AG09309 (cell line): ENCODE measurements around the gene MYNN.
"Not testable (repeated sequence)": the region's sequence is repeated elsewhere in the genome, so short reads cannot be mapped to it uniquely, and the experiment has no call there.

ENCODE experiments used
- DNase-seq: peaks from one replicate; pipeline ENCODE4 v3.0.0-alpha.2; 2010; ENCODE audit warnings: low read depth
- H3K4me3 ChIP-seq: 2 replicates; pipeline ENCODE4 v1.5.1; 2011; ENCODE audit warnings: mild to moderate bottlenecking, low read depth, low read length, moderate library complexity; ENCODE audit not compliant: control insufficient read depth
- TF ChIP-seq, protein P1 (sequence below): IDR thresholded peaks from 2 replicates; pipeline ENCODE4 v1.5.1; 2011; ENCODE audit warnings: mild to moderate bottlenecking, low read depth, low read length, inconsistent platforms; ENCODE audit not compliant: insufficient read depth, control insufficient read depth; ENCODE audit errors: missing control alignments

The MYNN gene

DNA sequence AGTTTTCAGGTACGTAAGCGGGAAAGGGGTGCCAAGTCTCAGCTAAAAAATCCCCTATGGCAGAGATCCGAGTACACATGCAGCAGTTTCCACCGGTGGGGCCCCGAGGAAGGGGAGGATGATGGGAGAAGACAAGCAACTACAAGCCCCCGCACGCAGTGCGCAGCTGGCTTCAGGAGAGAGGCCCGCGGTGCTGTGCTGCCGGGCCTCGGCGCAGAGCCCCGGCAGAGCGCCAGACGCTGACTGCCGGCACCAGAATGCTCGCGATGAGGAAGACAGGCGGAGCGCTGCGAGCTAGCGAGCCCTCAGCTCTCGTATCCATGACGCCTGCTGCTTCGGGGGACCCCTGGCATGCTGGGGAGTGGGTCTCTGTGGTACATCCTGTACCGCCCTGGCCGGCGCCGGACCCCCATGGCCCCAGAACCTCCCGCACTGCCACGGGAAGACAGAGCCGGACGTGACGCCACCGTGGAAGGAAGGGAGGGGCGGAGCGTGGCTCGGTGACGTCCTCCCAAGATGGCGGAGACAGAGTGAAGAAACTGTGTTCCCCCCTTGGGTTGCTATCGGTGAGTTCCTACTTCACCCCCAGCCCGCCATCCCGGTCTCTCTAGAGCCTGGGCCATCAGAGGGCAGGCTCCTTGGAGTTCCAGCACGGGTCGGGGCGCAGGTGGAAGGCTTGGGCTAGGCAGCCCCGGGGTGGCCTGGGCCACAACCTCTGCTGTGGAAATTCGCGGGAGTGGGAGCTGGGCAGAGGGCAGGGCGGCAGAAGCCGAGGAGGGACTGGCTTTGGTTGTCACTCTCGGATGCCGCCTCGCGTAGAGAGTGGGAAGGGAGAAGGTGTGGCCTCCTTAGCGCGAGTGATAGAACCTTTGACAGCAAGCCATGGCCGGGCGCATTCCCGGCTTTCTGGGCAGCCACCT is at the start of gene MYNN:
MYNN (plus strand) TSS at position 500 of the 920 bp plus-strand sequence. CDS start 900 bp downstream, outside the sequence.
- peak within 1 kb of the TSS; percentile 100 for H3K4me3 ChIP-seq
- peak; percentile 41 for DNase-seq
- TF ChIP-seq, protein P1, sequence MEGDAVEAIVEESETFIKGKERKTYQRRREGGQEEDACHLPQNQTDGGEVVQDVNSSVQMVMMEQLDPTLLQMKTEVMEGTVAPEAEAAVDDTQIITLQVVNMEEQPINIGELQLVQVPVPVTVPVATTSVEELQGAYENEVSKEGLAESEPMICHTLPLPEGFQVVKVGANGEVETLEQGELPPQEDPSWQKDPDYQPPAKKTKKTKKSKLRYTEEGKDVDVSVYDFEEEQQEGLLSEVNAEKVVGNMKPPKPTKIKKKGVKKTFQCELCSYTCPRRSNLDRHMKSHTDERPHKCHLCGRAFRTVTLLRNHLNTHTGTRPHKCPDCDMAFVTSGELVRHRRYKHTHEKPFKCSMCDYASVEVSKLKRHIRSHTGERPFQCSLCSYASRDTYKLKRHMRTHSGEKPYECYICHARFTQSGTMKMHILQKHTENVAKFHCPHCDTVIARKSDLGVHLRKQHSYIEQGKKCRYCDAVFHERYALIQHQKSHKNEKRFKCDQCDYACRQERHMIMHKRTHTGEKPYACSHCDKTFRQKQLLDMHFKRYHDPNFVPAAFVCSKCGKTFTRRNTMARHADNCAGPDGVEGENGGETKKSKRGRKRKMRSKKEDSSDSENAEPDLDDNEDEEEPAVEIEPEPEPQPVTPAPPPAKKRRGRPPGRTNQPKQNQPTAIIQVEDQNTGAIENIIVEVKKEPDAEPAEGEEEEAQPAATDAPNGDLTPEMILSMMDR, result no peak

DNA sequence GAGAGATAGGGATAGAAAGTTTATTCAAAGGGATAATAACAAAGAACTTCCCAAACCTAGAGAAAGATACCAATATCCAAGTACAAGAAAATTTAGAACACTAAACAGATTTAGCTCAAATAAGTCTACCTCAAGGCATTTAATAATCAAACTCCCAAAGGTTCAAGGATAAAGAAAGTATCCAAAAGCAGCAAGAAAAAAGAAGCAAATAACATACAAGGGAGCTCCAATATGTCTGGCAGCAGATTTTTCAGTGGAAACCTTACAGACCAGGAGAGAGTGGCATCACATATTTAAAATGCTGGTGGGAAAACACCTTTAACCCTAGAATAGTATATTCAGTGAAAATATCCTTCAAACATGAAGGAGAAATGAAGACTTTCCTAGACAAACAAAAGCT is 41.3 kb upstream of the MYNN start:
- DNase-seq, H3K4me3 ChIP-seq: not testable (repeated sequence)

DNA sequence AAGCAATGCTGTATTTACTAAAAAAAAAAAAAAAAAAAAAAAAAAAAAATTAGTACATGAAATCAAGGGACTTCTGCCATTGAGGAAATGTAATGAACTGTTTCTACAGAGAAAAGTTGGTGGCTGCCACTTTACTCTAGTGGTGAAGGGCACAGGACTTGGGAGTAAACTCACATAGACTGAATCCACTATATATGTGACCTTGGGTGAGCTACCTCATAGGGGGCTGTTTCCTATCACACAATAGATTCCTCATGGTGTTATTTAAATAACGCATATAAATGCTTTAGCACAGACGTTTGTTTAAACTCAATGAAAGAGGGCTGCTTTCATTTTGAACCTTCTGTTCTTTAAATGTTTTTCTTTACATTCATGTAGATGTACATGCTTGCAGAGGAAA is 34.1 kb upstream of the MYNN start:
- no peak for DNase-seq
- TF ChIP-seq, protein P1, result no peak

GRCh38 chr3:169744366-169745054 is 28.7 kb upstream of the MYNN start:
- no peak for DNase-seq
- TF ChIP-seq, protein P1, result peak; percentile 37
- H3K4me3 ChIP-seq, result no peak overlapping the region

More for the DNA sequence above, 34.1 kb upstream of the MYNN start:
- H3K4me3 ChIP-seq, result no peak overlapping the region

- no peak overlapping the region for H3K4me3 ChIP-seq
- TF ChIP-seq, protein P1, result no peak
- no peak for DNase-seq
Measured at GRCh38 chr3:169746924-169747323, 26.3 kb upstream of the MYNN start.

GRCh38 chr3:169748670-169749069 is 24.5 kb upstream of the MYNN start:
- DNase-seq, result no peak
- TF ChIP-seq, protein P1, result no peak

DNA sequence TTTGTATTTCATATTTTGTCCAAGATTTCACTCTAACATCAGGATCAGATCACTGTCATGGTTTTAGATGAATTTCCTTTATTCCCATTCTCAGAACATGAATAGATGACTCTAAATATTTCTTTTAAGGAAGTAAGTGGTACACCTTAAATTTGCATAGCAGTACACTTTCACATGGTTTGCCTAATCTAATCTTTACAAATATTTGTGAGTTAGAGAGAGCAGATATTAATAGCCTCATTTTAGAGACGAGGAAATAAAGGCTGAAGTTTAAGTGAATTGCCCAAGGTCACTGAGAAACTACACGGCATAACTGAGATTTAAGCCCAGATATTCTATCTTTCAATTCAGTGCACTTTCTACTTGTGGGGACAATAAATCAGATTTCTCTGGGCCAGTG is 22.5 kb upstream of the MYNN start:
- DNase-seq, result no peak
- no peak overlapping the region for H3K4me3 ChIP-seq
- TF ChIP-seq, protein P1, result no peak

More at GRCh38 chr3:169748670-169749069, 24.5 kb upstream of the MYNN start:
- H3K4me3 ChIP-seq, result no peak overlapping the region
